DMS53 treated with DMSO at 0.1 percent for 48 hours (cell line): ENCODE measurements around the gene TPRX2.
"Not testable (repeated sequence)": the region's sequence is repeated elsewhere in the genome, so short reads cannot be mapped to it uniquely, and the experiment has no call there.

ENCODE experiments used
- DNase-seq: peaks from one replicate; lab custom pipeline; 2025; ENCODE audit not compliant: unreplicated experiment; lab: John Stamatoyannopoulos, UW

TPRX2 gene

GRCh38 chr19:47860602-47861297 lies 1.7 kb downstream of the TPRX2 start:
- no peak for DNase-seq

GRCh38 chr19:47861630-47862029 lies 2.6 kb downstream of the TPRX2 start:
- no peak for DNase-seq

- DNase-seq, result peak; percentile 13
Measured at GRCh38 chr19:47863514-47863936, 4.5 kb downstream of the TPRX2 start.

- no peak for DNase-seq
Measured at GRCh38 chr19:47865166-47865565, 6.1 kb downstream of the TPRX2 start.

GRCh38 chr19:47878906-47879305 lies 19.9 kb downstream of the TPRX2 start:
- no peak for DNase-seq

- not testable (repeated sequence) for DNase-seq
Measured at GRCh38 chr19:47879385-47879784, 20.4 kb downstream of the TPRX2 start.

- no peak for DNase-seq
Measured at GRCh38 chr19:47881757-47882156, 22.7 kb downstream of the TPRX2 start.

- no peak for DNase-seq
Measured at GRCh38 chr19:47882890-47883289, 23.9 kb downstream of the TPRX2 start.

- no peak for DNase-seq
Measured at GRCh38 chr19:47885067-47885463, 26.0 kb downstream of the TPRX2 start.

- DNase-seq, result no peak
Measured at GRCh38 chr19:47886010-47886559, 27.1 kb downstream of the TPRX2 start, which contains the start of gene SULT2A1. TSS of gene SULT2A1 (minus strand) at chr19:47886315. CDS start at chr19:47886257, 58 bp downstream.

GRCh38 chr19:47890865-47891621 lies 32.0 kb downstream of the TPRX2 start:
- DNase-seq, result no peak

- DNase-seq, result no peak
Measured at GRCh38 chr19:47891622-47891922, 32.5 kb downstream of the TPRX2 start.

GRCh38 chr19:47891923-47892666 lies 33.1 kb downstream of the TPRX2 start:
- DNase-seq, result no peak

- no peak for DNase-seq
Measured at GRCh38 chr19:47895165-47895782, 36.2 kb downstream of the TPRX2 start.

GRCh38 chr19:47896019-47896418 lies 37.0 kb downstream of the TPRX2 start:
- no peak for DNase-seq

- no peak for DNase-seq
Measured at GRCh38 chr19:47896773-47897172, 37.7 kb downstream of the TPRX2 start.

- DNase-seq, result no peak
Measured at GRCh38 chr19:47897861-47898260, 38.8 kb downstream of the TPRX2 start.

- no peak for DNase-seq
Measured at GRCh38 chr19:47899335-47899734, 40.3 kb downstream of the TPRX2 start.

- no peak for DNase-seq
Measured at GRCh38 chr19:47901370-47901769, 42.3 kb downstream of the TPRX2 start.

- DNase-seq, result not testable (repeated sequence)
Measured at GRCh38 chr19:47909350-47909749, 50.3 kb downstream of the TPRX2 start.

- DNase-seq, result not testable (repeated sequence)
Measured at GRCh38 chr19:47910191-47910590, 51.2 kb downstream of the TPRX2 start.
